GM18507 (cell line): ENCODE measurements around the gene TMEM255A.

ENCODE experiments used
- DNase-seq: peaks from one replicate; pipeline ENCODE4 v3.0.0; 2011; ENCODE audit warnings: low read depth; ENCODE audit not compliant: insufficient read length; ENCODE audit errors: extremely low spot score
- FAIRE-seq: peaks from 2 replicates; lab custom pipeline; 2011; peaks lifted over from hg19 to GRCh38; lab: Jason Lieb, UNC

The TMEM255A gene

GRCh38 chrX:120308959-120309872, 2.0 kb downstream of the TMEM255A start:
- peak; percentile 28 for DNase-seq
- FAIRE-seq: peak; percentile 99

GRCh38 chrX:120308558-120308957, 2.7 kb downstream of the TMEM255A start:
- FAIRE-seq (peak; percentile 45), DNase-seq (no peak)

DNA sequence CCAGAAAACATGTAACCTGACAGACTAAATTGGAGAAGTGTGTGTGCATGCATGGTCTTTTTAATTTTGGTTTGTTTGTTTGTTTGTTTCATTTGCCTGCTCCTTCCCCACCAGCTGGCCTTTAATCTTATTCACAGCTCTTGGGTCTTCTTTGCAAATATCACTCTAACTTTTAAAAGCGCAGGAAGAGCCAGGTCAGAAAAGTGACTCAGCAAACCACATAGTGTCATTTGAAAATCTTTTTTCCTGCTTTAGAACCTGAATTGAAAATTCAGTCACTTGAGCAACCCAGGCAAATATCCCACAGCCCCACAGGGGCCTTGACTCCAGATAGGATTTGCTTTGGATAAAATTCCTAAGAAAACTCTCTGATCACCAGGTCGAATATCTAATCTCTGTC, 4.6 kb downstream of the TMEM255A start:
- FAIRE-seq (peak; percentile 80), DNase-seq (no peak)

DNA sequence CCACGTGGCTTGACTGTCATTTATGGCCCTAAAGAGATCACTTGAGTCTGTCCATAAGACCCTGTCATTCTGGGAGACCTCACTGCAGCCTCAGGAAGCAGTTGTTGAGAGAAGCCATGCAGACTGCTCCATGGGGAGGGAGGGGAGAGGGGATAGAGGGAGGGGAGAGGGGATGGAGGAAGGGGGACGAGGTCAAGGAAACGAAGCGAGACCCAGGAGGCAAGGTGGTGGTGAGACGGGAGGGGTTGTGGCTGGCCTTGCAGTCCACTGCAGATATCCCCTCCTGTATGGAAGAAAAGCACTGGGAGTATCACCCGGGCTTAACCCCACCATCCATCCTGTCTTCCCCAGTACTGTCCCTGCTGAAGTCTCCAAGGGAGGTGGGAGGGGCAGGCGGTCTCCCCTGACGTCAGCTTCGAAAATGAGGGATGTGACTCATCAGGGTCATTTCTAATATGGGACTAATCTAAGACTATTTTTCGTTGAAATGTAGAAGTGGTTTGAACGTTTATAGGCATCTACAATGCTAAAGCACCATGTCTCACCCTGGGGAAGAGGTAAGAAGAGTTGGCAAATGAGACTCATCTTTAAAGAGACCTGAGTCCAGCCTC, 5.6 kb downstream of the TMEM255A start:
- no peak for FAIRE-seq
- DNase-seq: no peak

DNA sequence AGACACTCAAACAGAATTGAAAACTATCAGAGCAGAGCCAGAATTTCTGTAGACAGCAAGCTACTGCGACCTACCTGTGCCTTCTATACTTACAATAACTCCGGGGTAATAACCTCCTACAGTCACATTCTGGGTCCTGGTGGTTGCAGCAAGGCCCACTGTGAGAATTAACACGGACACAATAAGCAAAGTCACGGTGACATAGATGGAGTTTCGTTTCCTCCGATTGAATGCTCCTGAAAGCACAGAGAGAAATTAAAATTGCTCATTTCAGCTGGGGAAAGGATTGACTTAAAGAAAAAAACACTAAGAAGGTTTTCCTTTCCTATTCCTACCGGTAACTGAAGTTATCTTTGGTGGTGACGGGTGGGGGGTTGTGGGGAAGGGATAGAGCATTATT, 7.0 kb downstream of the TMEM255A start:
- DNase-seq: no peak

GRCh38 chrX:120302434-120302833, 8.8 kb downstream of the TMEM255A start:
- no peak for DNase-seq

More for the DNA sequence above, 7.0 kb downstream of the TMEM255A start:
- peak; percentile 84 for FAIRE-seq

DNA sequence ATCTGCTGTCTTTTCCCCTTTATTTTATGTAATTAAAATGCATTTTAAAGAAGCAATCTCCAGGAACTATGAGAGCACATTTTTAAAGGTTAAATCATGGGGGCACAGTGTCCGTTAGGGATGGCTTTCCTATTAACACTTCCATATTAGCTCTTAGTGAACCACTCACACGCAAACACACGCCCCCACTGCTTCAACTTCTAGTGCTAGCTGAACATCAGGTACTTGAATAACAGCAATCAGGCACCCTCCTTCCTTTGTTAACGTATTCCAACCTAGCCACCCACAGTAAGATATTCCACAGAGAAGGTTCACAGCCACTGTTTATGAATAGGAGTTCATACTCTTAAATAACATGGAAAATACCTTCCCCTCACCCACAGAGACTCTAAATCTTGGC, 9.3 kb downstream of the TMEM255A start:
- FAIRE-seq (no peak), DNase-seq (no peak)

More at GRCh38 chrX:120302434-120302833, 8.8 kb downstream of the TMEM255A start:
- peak; percentile 95 for FAIRE-seq

GRCh38 chrX:120301497-120301896, 9.8 kb downstream of the TMEM255A start:
- DNase-seq (no peak), FAIRE-seq (peak; percentile 75)

DNA sequence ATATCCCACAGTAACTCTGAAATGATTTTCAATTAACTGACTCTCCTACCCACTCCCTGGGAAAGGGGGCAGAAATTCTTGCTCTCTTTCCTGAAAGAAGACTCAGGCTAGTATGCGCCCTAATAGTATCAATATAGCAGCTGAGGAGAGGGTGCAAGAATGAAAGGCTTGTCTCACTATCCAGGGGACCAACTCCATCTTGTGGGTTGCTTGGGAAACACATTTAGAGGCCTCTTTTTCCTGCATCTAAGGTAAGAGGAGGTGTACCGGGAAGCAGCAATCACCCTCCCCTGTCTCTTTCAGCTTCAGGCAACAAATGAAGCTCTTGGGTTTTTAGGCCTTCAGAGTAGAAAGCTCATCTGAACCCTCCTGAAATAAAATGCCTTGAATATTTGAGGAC, 11.3 kb downstream of the TMEM255A start:
- FAIRE-seq: peak; percentile 62
- no peak for DNase-seq

DNA sequence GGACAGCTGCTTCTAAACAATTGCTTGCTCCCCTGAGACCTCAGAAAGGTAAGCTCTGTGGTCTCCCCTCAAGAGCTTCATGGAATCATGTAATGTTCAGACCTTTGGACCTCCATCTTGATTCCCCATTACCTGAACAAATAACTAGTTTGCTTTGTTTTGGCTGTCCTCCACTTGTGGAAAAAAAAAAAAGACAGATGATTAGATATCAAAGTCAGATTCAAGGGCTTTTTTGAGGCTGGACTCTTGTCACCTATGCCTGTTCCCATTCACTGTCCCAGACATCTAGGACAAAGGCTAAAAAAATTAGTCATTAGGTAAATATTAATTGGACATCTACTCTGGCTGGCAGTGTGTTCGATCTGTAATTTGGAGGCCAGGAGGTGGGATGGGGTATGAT, 13.3 kb downstream of the TMEM255A start:
- DNase-seq: no peak
- FAIRE-seq: no peak

DNA sequence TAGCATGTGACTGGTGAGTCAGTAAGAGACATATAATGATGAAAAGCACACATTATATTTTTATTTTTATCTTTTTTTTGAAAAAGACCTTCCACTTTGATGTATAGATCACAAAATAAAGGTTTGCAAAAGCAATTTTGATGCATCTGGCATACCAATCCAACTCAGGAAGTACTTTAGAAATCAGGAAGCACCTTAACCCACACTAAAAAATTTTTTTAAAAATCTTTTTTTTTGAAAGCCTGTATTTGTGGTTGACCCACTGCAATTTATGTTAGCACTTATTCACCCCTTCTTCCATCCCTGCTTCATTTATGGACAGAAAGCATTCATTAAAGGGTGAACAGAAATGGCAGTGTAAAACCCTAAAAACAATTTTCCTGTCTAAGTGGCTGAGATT, 16.6 kb downstream of the TMEM255A start:
- FAIRE-seq: no peak
- DNase-seq: no peak

GRCh38 chrX:120293015-120293414, 18.2 kb downstream of the TMEM255A start:
- DNase-seq (no peak), FAIRE-seq (no peak)

DNA sequence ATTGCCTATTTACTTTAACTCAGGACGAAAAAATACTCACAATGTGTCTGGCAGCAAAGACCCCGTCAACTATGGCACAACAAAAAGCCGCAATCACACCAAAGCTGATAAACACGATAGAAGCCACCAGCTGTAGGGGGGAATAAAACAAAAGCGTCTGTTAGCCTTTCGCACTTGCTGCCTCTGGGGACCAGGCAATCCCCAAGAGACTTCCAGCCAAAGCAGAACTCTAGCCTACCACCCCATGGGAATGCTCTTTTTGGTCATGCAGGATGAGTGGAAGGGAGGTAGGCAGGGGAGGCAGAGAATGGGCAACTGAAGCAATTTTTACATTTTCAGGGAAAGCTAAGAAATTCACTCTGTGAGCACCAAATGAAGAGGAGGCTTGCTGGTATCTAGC, 20.1 kb downstream of the TMEM255A start:
- DNase-seq: no peak
- FAIRE-seq: no peak

- no peak for FAIRE-seq
- DNase-seq: no peak
Measured at GRCh38 chrX:120290107-120290506, 21.2 kb downstream of the TMEM255A start.

DNA sequence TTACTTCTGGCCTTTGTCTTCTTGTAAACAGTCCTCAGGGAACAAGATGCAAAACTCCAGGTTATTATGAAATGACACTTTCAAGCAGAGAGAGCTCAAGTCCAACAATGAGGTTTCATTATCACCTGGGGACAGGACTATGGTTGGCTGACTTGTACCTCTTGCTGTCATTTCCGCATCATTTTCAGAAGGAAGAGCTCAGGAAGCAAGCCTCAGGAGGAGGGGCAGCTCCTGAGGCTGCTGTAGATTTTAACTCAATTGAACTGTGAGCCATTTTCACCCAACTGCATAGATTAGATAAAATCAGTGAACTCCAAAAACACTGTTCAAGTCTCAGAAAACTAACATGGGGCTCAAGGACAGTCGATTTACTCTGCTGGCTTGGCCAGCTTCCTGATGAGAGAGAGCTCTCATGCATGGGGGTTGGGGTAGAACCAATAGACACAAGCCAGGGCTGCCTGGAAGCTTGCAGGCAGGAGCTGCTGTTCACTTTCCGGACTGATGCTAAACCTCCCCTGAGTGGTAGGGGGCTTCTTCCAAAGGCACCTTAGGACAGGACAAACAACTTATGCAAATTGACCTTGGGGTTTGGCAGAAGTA, 23.6 kb downstream of the TMEM255A start:
- FAIRE-seq (peak; percentile 98), DNase-seq (no peak)

DNA sequence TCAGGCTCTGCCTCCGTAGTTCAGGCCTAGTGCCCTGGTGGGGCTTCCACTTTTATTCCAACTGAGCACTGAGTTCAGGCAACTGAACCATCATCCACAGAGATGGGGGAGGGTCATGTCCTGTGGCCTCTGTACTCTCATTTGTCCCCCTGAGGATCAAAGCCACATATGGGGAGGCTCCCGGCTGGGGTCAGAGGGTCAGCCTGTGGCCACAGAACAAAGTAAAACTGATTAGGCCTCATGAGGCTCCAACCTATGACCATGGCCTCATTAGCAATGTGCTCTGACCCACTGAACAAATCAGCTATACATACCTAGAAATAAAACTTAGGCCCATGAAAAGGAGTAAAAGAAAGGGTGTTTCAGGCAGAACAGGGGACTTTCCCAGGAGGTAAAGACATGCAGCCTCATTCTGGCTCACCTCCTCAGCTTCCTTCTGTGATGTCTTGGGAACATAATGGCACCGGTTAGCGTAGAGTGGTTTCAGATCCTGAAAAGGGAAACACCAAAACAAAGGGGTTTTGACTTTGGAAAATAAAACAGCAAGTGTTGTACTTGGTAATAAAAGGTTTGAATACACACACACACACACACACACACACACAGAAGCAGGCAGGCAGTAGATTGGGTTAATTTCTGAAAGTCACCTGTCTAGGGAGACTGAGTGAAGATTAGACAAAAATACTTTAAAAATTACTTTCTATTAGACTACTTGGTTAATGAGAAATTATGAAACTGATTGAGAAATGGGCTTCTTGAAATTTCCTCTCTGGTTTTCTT, 24.3 kb downstream of the TMEM255A start:
- FAIRE-seq (no peak), DNase-seq (no peak)

- no peak for FAIRE-seq
Measured at GRCh38 chrX:120282697-120283096, 28.6 kb downstream of the TMEM255A start.

DNA sequence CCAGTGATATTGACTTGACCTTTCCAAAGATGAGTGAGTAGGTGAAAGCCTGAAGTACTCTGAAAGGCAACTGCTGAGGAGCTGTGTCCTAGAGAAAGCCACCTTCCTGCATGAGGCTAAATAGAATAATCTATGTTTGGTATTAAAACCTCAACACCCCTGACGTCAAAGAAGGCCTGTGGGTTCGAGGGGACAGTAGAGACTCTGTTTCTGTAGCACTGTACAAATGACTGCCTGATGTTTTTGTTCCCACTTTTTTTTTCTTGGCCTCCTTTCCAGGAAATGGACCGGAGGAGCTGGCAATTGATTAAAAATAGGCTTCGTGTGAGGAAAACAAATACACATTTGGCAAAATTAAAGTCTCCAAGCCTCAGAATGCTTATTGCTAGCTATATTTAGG, 29.5 kb downstream of the TMEM255A start:
- FAIRE-seq (no peak), DNase-seq (no peak)

More at GRCh38 chrX:120282697-120283096, 28.6 kb downstream of the TMEM255A start:
- no peak for DNase-seq

DNA sequence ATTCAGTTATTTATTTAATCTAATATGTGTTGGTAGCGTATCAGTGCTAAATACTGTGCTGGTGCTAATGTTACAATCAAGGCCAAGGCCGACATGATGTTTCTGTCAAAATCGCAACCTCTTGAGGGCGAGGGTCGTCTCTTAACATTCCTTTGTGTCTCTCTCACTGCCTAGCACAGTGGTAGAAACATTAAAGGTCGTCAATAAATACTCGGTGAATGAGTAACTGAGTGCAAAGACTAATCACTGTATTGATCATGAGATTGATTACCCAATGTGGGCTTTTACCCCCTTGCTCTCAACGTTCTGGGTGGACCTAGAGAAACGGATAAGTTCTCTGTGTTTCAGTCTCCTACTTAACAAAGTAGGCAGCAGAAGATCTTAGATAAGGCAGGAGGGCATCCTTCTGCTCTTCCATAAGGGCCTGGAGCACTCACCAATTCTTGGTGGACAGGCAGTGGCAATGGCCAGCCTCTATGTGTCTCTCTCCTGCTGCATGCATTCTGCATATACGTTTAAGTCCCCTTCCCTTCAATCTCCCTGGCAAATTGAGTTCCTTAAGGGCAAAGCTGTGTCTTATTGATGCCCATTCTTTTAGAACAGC, 30.1 kb downstream of the TMEM255A start:
- DNase-seq (no peak), FAIRE-seq (no peak)
